HepG2 (cell line): Measurements from ENCODE around the gene TNXB. TPM values are rescaled to one million over a fixed set of nuclear protein-coding genes. Genes with fewer than 3 reads are reported as not detected.

Source experiments
- CEBPB ChIP-seq: IDR thresholded peaks from 2 replicates; pipeline ENCODE4 v1.6.1; 2011; ENCODE audit warnings: low read depth, low read length, improper control_type of control experiment, borderline replicate concordance
- CHD2 ChIP-seq: IDR thresholded peaks from 2 replicates; pipeline ENCODE4 v1.6.1; 2011; ENCODE audit warnings: low read depth, low read length, improper control_type of control experiment
- ETV6 ChIP-seq: sonication (generic); formaldehyde crosslinking; conservative IDR thresholded peaks from 2 replicates; pipeline ENCODE4 v1.4.0; 2020; ENCODE audit warnings: missing genetic modification reagents
- HMGA1 ChIP-seq: sonication (generic); formaldehyde crosslinking; conservative IDR thresholded peaks from 2 replicates; pipeline ENCODE4 v1.4.0; 2020; ENCODE audit warnings: missing genetic modification reagents
- HNF1A ChIP-seq, 2 experiments: sonication (generic) in 1 of 2; formaldehyde crosslinking in 1 of 2; IDR thresholded peaks; 2 replicates each; pipeline versions ENCODE4 v1.4.0 to v1.6.1; 2016 to 2020; ENCODE audit warnings: borderline replicate concordance in 1 of 2, low read depth in 1 of 2, mild to moderate bottlenecking in 1 of 2, missing genetic modification reagents in 1 of 2
- KDM5B ChIP-seq: sonication (generic); formaldehyde crosslinking; IDR thresholded peaks from 2 replicates; pipeline ENCODE4 v1.4.0; 2020; ENCODE audit warnings: missing genetic modification reagents, mild to moderate bottlenecking, borderline replicate concordance
- MIER3 ChIP-seq: IDR thresholded peaks from 2 replicates; pipeline ENCODE4 v1.6.1; 2016; ENCODE audit warnings: missing compliant biosample characterization, borderline replicate concordance
- POLR2AphosphoS5 ChIP-seq: IDR thresholded peaks from 2 replicates; pipeline ENCODE4 v1.6.1; 2012; ENCODE audit warnings: low read depth, low read length
- RARA ChIP-seq: IDR thresholded peaks from 2 replicates; pipeline ENCODE4 v1.6.1; 2016; ENCODE audit warnings: missing genetic modification reagents, missing compliant biosample characterization
- TMF1 ChIP-seq: sonication (generic); formaldehyde crosslinking; IDR thresholded peaks from 2 replicates; pipeline ENCODE4 v1.8.1; 2022; ENCODE audit warnings: low read depth, missing genetic modification reagents
- UBTF ChIP-seq: sonication (generic); formaldehyde crosslinking; IDR thresholded peaks from 2 replicates; pipeline ENCODE4 v1.4.0; 2020; ENCODE audit warnings: mild to moderate bottlenecking, missing genetic modification reagents
- YY1 ChIP-seq: IDR thresholded peaks from 2 replicates; pipeline ENCODE4 v1.6.1; 2011; ENCODE audit warnings: low read length, low read depth, moderate library complexity, mild to moderate bottlenecking; ENCODE audit not compliant: insufficient read depth, insufficient replicate concordance
- ZBTB8A ChIP-seq: sonication (generic); formaldehyde crosslinking; IDR thresholded peaks from 2 replicates; pipeline ENCODE4 v1.4.0; 2020; ENCODE audit warnings: mild to moderate bottlenecking, low read depth, missing genetic modification reagents, borderline replicate concordance
- ZNF10 ChIP-seq: sonication (generic); formaldehyde crosslinking; IDR thresholded peaks from 2 replicates; pipeline ENCODE4 v1.4.0; 2020; ENCODE audit warnings: mild to moderate bottlenecking, low read depth, missing genetic modification reagents, borderline replicate concordance
- ZNF275 ChIP-seq: sonication (generic); formaldehyde crosslinking; IDR thresholded peaks from 2 replicates; pipeline ENCODE4 v1.8.0; 2022; ENCODE audit warnings: missing genetic modification reagents, mild to moderate bottlenecking, inconsistent platforms, borderline replicate concordance
- ZNF530 ChIP-seq: sonication (generic); formaldehyde crosslinking; IDR thresholded peaks from 2 replicates; pipeline ENCODE4 v1.5.0; 2020; ENCODE audit warnings: low read depth, mild to moderate bottlenecking, missing genetic modification reagents
- ZNF781 ChIP-seq: sonication (generic); formaldehyde crosslinking; IDR thresholded peaks from 2 replicates; pipeline ENCODE4 v1.5.1; 2020; ENCODE audit warnings: borderline replicate concordance, mild to moderate bottlenecking, missing genetic modification reagents; ENCODE audit errors: not compliant biosample characterization
- polyA plus RNA-seq, 8 experiments: library from polyadenylated mRNA; depleted of rRNA in 3 of 8; stranded (reverse) in 7 of 8; unstranded in 1 of 8; fragments of >200 nt; fragmentation: Illumina TruSeq in 4 of 8; extraction: Trizol in 4 of 8; gene quantifications; 2 replicates each; pipeline versions ENCODE4 v1.2.1 to v1.2.3, GENCODE V29; 2011 to 2016; ENCODE audit warnings: low read depth in 4 of 8, missing spikeins in 1 of 8, mixed read lengths in 1 of 8; ENCODE audit not compliant: insufficient read depth in 1 of 8
- total RNA-seq, 5 experiments: library from RNA; depleted of rRNA; stranded (reverse); fragments of >200 nt; fragmentation: Illumina TruSeq; extraction: Trizol; gene quantifications; 2 replicates each; pipeline ENCODE4 v1.2.3, GENCODE V29; 2016; ENCODE audit warnings: low read depth in 1 of 5

The TNXB gene
- total and polyA plus RNA-seq, 2 of the 13 experiments (the other 11 are each of a cell fraction or from before 2014, with no cell fraction given): 1.6 to 2.7 TPM

- TF ChIP-seq HNF1A (IDR thresholded peaks at IDR 0.05; ENCODE audit: low read depth) (no peak), HNF1A (CRISPR knock-in tag; IDR thresholded peaks at IDR 0.05; ENCODE audit: borderline replicate concordance) (no peak), ZNF781 (CRISPR knock-in tag) (peak; percentile 94), POLR2AphosphoS5 (peak; percentile 59; the same call in 1 of the 2 replicates), ZNF10 (CRISPR knock-in tag) (no peak), KDM5B (peak; percentile 86), ZBTB8A (CRISPR knock-in tag) (peak; percentile 56; the same call in 1 of the 2 replicates), ETV6 (peak; percentile 91), MIER3 (CRISPR knock-in tag) (no peak; the same call in 1 of the 2 replicates), YY1 (peak; percentile 65), ZNF530 (CRISPR knock-in tag) (no peak), CHD2 (peak; percentile 51; the same call in 1 of the 2 replicates), RARA (peak; percentile 48; the same call in 1 of the 2 replicates), HMGA1 (CRISPR knock-in tag) (no peak), UBTF (CRISPR knock-in tag) (peak; percentile 98), ZNF275 (CRISPR knock-in tag) (peak; percentile 92; the same call in 1 of the 2 replicates), CEBPB (no peak), TMF1 (CRISPR knock-in tag) (no peak)
Observed at GRCh38 chr6:32047855-32048766, 61.0 kb downstream of the TNXB start (continued).
